ENCODE measurements around the gene FUCA1.
"Not testable (repeated sequence)": the region's sequence is repeated elsewhere in the genome, so short reads cannot be mapped to it uniquely, and the experiment has no call there.

The FUCA1 gene

GRCh38 chr1:23905461-23906025 is 37.5 kb upstream of the FUCA1 start:
- no peaks in the 10 kb centered on the region for H3K9me3 ChIP-seq
- TF ChIP-seq CTCF (IDR thresholded peaks at IDR 0.05; ENCODE audit: low read depth, low read length), result no peak
- DNase-seq, result peak; percentile 18
- H3K27me3 ChIP-seq, result peaks cover 4% of the 10 kb centered on the region; the same call in 1 of the 2 replicates
- H3K4me3 ChIP-seq (ENCODE audit: low read depth, low read length), result no peak overlapping the region
- H3K4me1 ChIP-seq, result no peaks in the 10 kb centered on the region
- H3K36me3 ChIP-seq, result no peaks in the 10 kb centered on the region

GRCh38 chr1:23904748-23905357 is 36.8 kb upstream of the FUCA1 start:
- TF ChIP-seq CTCF (IDR thresholded peaks at IDR 0.05; ENCODE audit: low read depth, low read length), result no peak
- peaks cover 4% of the 10 kb centered on the region; the same call in 1 of the 2 replicates for H3K27me3 ChIP-seq
- H3K9me3 ChIP-seq, result no peaks in the 10 kb centered on the region
- H3K36me3 ChIP-seq, result no peaks in the 10 kb centered on the region
- no peak overlapping the region for H3K4me3 ChIP-seq (ENCODE audit: low read depth, low read length)
- H3K4me1 ChIP-seq, result no peaks in the 10 kb centered on the region
- DNase-seq, result no peak

GRCh38 chr1:23903754-23904153 is 35.7 kb upstream of the FUCA1 start:
- Histone ChIP-seq H3K4me1 (no peaks in the 10 kb centered on the region), H3K4me3 (ENCODE audit: low read depth, low read length) (no peak overlapping the region), H3K27me3 (peaks cover 4% of the 10 kb centered on the region; the same call in 1 of the 2 replicates), H3K9me3 (no peaks in the 10 kb centered on the region), H3K36me3 (no peaks in the 10 kb centered on the region)
- no peak for TF ChIP-seq CTCF (IDR thresholded peaks at IDR 0.05; ENCODE audit: low read depth, low read length)
- DNase-seq, result no peak

GRCh38 chr1:23902321-23903278 is 34.5 kb upstream of the FUCA1 start:
- TF ChIP-seq CTCF (IDR thresholded peaks at IDR 0.05; ENCODE audit: low read depth, low read length), result no peak
- H3K4me1 ChIP-seq, result no peaks in the 10 kb centered on the region
- H3K9me3 ChIP-seq, result no peaks in the 10 kb centered on the region
- no peaks in the 10 kb centered on the region for H3K36me3 ChIP-seq
- H3K4me3 ChIP-seq (ENCODE audit: low read depth, low read length), result no peak overlapping the region
- peak; percentile 4 for DNase-seq
- peaks cover 4% of the 10 kb centered on the region; the same call in 1 of the 2 replicates for H3K27me3 ChIP-seq

GRCh38 chr1:23900017-23900416 is 31.9 kb upstream of the FUCA1 start:
- DNase-seq; H3K27me3 ChIP-seq; H3K4me1 ChIP-seq; H3K4me3 ChIP-seq (ENCODE audit: low read depth, low read length); H3K36me3 ChIP-seq; H3K9me3 ChIP-seq: not testable (repeated sequence)

- no peaks in the 10 kb centered on the region for H3K4me1 ChIP-seq
- no peak overlapping the region for H3K4me3 ChIP-seq (ENCODE audit: low read depth, low read length)
- H3K27me3 ChIP-seq, result peaks cover 4% of the 10 kb centered on the region; the same call in 1 of the 2 replicates
Observed at GRCh38 chr1:23899070-23899469, 31.0 kb upstream of the FUCA1 start.

More at GRCh38 chr1:23899070-23899469, 31.0 kb upstream of the FUCA1 start:
- Histone ChIP-seq H3K9me3 (no peaks in the 10 kb centered on the region), H3K36me3 (no peaks in the 10 kb centered on the region)
- no peak for TF ChIP-seq CTCF (IDR thresholded peaks at IDR 0.05; ENCODE audit: low read depth, low read length)
- DNase-seq, result no peak
